HFFc6 (cell line): ENCODE measurements around the gene RFX5. TPM values are rescaled to one million over a fixed set of nuclear protein-coding genes. Genes with fewer than 3 reads are reported as not detected.

Experiments used
- DNase-seq: peaks from one replicate; pipeline ENCODE4 v3.0.0-alpha.2; 2018
- H3K27ac Mint-ChIP-seq: 2 replicates; pipeline ENCODE4 v1.8.0; 2020; ENCODE audit warnings: mild to moderate bottlenecking, mixed read lengths
- H3K27me3 Mint-ChIP-seq: 2 replicates; pipeline ENCODE4 v1.8.0; 2021; ENCODE audit warnings: mild to moderate bottlenecking, moderate library complexity, mixed read lengths; ENCODE audit not compliant: insufficient read depth
- H3K36me3 Mint-ChIP-seq: 2 replicates; pipeline ENCODE4 v1.8.0; 2021; ENCODE audit warnings: low read depth, mixed read lengths
- H3K4me1 Mint-ChIP-seq: 2 replicates; pipeline ENCODE4 v1.8.0; 2020; ENCODE audit warnings: low read depth, mixed read lengths
- H3K4me3 Mint-ChIP-seq: 2 replicates; pipeline ENCODE4 v1.8.0; 2020; ENCODE audit warnings: mild to moderate bottlenecking, moderate library complexity, mixed read lengths
- H3K9me3 Mint-ChIP-seq: 2 replicates; pipeline ENCODE4 v1.8.0; 2020; ENCODE audit warnings: mild to moderate bottlenecking, mixed read lengths
- CTCF ChIP-seq: fragments of 200-600 bp; sonication (generic); IDR thresholded peaks from 2 replicates; pipeline ENCODE4 v1.5.0; 2021; ENCODE audit warnings: antibody characterized with exemption, mild to moderate bottlenecking
- total RNA-seq, 6 experiments: library from RNA; stranded (reverse); fragmentation: NEBNext Ultra II Directional; extraction: Animal tissue kit (Norgen Biotek cat#: 25700); gene quantifications; 2 replicates in 1 of 6; 3 replicates in 5 of 6; pipeline ENCODE4 v1.2.3, GENCODE V29; 2021

RFX5 gene
- total RNA-seq, 6 experiments from 2014 or later, result 32.1 to 39.0 (median 35.7) TPM

- no peak for TF ChIP-seq CTCF
- Mint-ChIP-seq H3K4me3 (no peak overlapping the region), H3K9me3 (no peaks in the 10 kb centered on the region), H3K36me3 (peaks cover 50% of the 10 kb centered on the region), H3K27ac (no peak overlapping the region), H3K4me1 (peaks cover 30% of the 10 kb centered on the region), H3K27me3 (no peaks in the 10 kb centered on the region; the same call in none of the 2 replicates)
- no peak for DNase-seq
Observed at GRCh38 chr1:151318975-151319374, 28.1 kb downstream of the RFX5 start.

GRCh38 chr1:151315565-151316235 is 31.4 kb downstream of the RFX5 start:
- Mint-ChIP-seq H3K4me3 (no peak overlapping the region), H3K27ac (peak overlapping the region; percentile 31), H3K9me3 (no peaks in the 10 kb centered on the region), H3K4me1 (peaks cover 59% of the 10 kb centered on the region), H3K36me3 (peaks cover 55% of the 10 kb centered on the region), H3K27me3 (no peaks in the 10 kb centered on the region; the same call in none of the 2 replicates)
- TF ChIP-seq CTCF, result no peak
- no peak for DNase-seq

GRCh38 chr1:151314137-151314875 is 32.7 kb downstream of the RFX5 start:
- Mint-ChIP-seq H3K27me3 (no peaks in the 10 kb centered on the region; the same call in none of the 2 replicates), H3K36me3 (peaks cover 48% of the 10 kb centered on the region), H3K4me1 (peaks cover 61% of the 10 kb centered on the region), H3K9me3 (no peaks in the 10 kb centered on the region), H3K27ac (peak overlapping the region; percentile 77), H3K4me3 (peak overlapping the region; percentile 70)
- TF ChIP-seq CTCF, result no peak
- DNase-seq, result peak; percentile 70

- Mint-ChIP-seq H3K9me3 (no peaks in the 10 kb centered on the region), H3K27ac (peak overlapping the region; percentile 77; the same call in 1 of the 2 replicates), H3K4me1 (peaks cover 61% of the 10 kb centered on the region), H3K4me3 (no peak overlapping the region), H3K36me3 (peaks cover 43% of the 10 kb centered on the region), H3K27me3 (no peaks in the 10 kb centered on the region; the same call in none of the 2 replicates)
- no peak for DNase-seq
- no peak for TF ChIP-seq CTCF
Observed at GRCh38 chr1:151313501-151313900, 33.6 kb downstream of the RFX5 start.

GRCh38 chr1:151312826-151313225 is 34.2 kb downstream of the RFX5 start:
- Mint-ChIP-seq H3K9me3 (no peaks in the 10 kb centered on the region), H3K27ac (peak overlapping the region; percentile 95), H3K4me1 (peaks cover 61% of the 10 kb centered on the region), H3K27me3 (no peaks in the 10 kb centered on the region; the same call in none of the 2 replicates), H3K36me3 (peaks cover 49% of the 10 kb centered on the region), H3K4me3 (peak overlapping the region; percentile 49; the same call in 1 of the 2 replicates)
- DNase-seq, result no peak
- no peak for TF ChIP-seq CTCF
